Neuronal stem cell (in vitro differentiated cells): Measurements from ENCODE around the gene LMF1.

Source experiments
- DNase-seq: peaks from one replicate; pipeline ENCODE4 v3.0.0-alpha.2; 2013; ENCODE audit warnings: low spot score
- H2AFZ ChIP-seq: one replicate; pipeline ENCODE4 v1.6.1; 2013; ENCODE audit warnings: mild to moderate bottlenecking, low read length, inconsistent platforms
- H2AK5ac ChIP-seq: 2 replicates; pipeline ENCODE4 v1.6.1; 2013; ENCODE audit warnings: low read depth, mild to moderate bottlenecking, inconsistent platforms, low read length, moderate library complexity, mixed read lengths
- H2BK120ac ChIP-seq: 2 replicates; pipeline ENCODE4 v1.6.1; 2013; ENCODE audit warnings: low read depth, mild to moderate bottlenecking, inconsistent platforms, low read length, moderate library complexity, mixed read lengths
- H2BK12ac ChIP-seq: one replicate; pipeline ENCODE4 v1.6.1; 2013; ENCODE audit warnings: low read length, inconsistent platforms
- H2BK15ac ChIP-seq: 2 replicates; pipeline ENCODE4 v1.6.1; 2013; ENCODE audit warnings: mild to moderate bottlenecking, low read length, inconsistent platforms, mixed read lengths
- H2BK5ac ChIP-seq: one replicate; pipeline ENCODE4 v1.6.1; 2013; ENCODE audit warnings: inconsistent platforms, mild to moderate bottlenecking, low read length, moderate library complexity
- H3K14ac ChIP-seq: one replicate; pipeline ENCODE4 v1.6.1; 2013; ENCODE audit warnings: low read length, inconsistent platforms
- H3K18ac ChIP-seq: 2 replicates; pipeline ENCODE4 v1.6.1; 2013; ENCODE audit warnings: low read length, inconsistent platforms
- H3K23ac ChIP-seq: 2 replicates; pipeline ENCODE4 v1.6.1; 2013; ENCODE audit warnings: low read depth, mild to moderate bottlenecking, mixed read lengths, low read length, inconsistent platforms; ENCODE audit not compliant: poor library complexity
- H3K27ac ChIP-seq: replicated peaks from 3 replicates; pipeline ENCODE4 v1.5.1; 2013; ENCODE audit warnings: low read length, inconsistent platforms
- H3K27me3 ChIP-seq, 3 experiments: 2 replicates each; pipeline ENCODE4 v1.6.1; 2013; ENCODE audit warnings: low read length in 3 of 3, mild to moderate bottlenecking in 2 of 3, inconsistent platforms in 1 of 3, low read depth in 1 of 3, mixed read lengths in 1 of 3, moderate library complexity in 1 of 3; ENCODE audit not compliant: control insufficient read depth in 3 of 3, insufficient read depth in 3 of 3
- H3K36me3 ChIP-seq, 2 donors: replicated peaks in 1 of 2; 2 replicates each; pipeline ENCODE4 v1.6.1; 2013; ENCODE audit warnings: low read length in 2 of 2; ENCODE audit not compliant: control insufficient read depth in 2 of 2, insufficient read depth in 2 of 2
- H3K4ac ChIP-seq: 2 replicates; pipeline ENCODE4 v1.6.1; 2013; ENCODE audit warnings: inconsistent platforms, mild to moderate bottlenecking, low read length, moderate library complexity
- H3K4me1 ChIP-seq, 2 donors: 1 replicate in 1 of 2; 2 replicates in 1 of 2; pipeline ENCODE4 v1.6.1; 2013; ENCODE audit warnings: low read length in 2 of 2, low read depth in 1 of 2; ENCODE audit not compliant: control insufficient read depth in 2 of 2, insufficient read depth in 1 of 2
- H3K4me2 ChIP-seq: one replicate; pipeline ENCODE4 v1.6.1; 2013; ENCODE audit warnings: mild to moderate bottlenecking, low read length, inconsistent platforms; ENCODE audit not compliant: insufficient read depth, poor library complexity, severe bottlenecking
- H3K4me3 ChIP-seq, 2 donors: 2 replicates each; pipeline ENCODE4 v1.5.1; 2013; ENCODE audit warnings: low read length in 2 of 2, mild to moderate bottlenecking in 2 of 2, inconsistent platforms in 1 of 2, moderate library complexity in 1 of 2
- H3K79me1 ChIP-seq: one replicate; pipeline ENCODE4 v1.6.1; 2013; ENCODE audit warnings: low read depth, mild to moderate bottlenecking, inconsistent platforms, low read length, moderate library complexity
- H3K9ac ChIP-seq: one replicate; pipeline ENCODE4 v1.6.1; 2013; ENCODE audit warnings: mild to moderate bottlenecking, low read depth, low read length, inconsistent platforms; ENCODE audit not compliant: poor library complexity
- H3K9me3 ChIP-seq, 2 donors: replicated peaks in 1 of 2; 2 replicates each; pipeline versions ENCODE3 to v1.6.1; 2013; ENCODE audit warnings: low read length in 2 of 2, mild to moderate bottlenecking in 2 of 2, inconsistent platforms in 1 of 2, low read depth in 1 of 2, mixed read lengths in 1 of 2, moderate library complexity in 1 of 2; ENCODE audit not compliant: control insufficient read depth in 2 of 2, insufficient read depth in 1 of 2
- H4K8ac ChIP-seq: one replicate; pipeline ENCODE4 v1.6.1; 2013; ENCODE audit warnings: low read depth, mild to moderate bottlenecking, inconsistent platforms, low read length, moderate library complexity
- H4K91ac ChIP-seq: one replicate; pipeline ENCODE4 v1.6.1; 2013; ENCODE audit warnings: low read length, low read depth, mild to moderate bottlenecking, inconsistent platforms; ENCODE audit not compliant: poor library complexity
- WGBS, 2 donors: extraction: QIAGEN DNeasy Blood & Tissue Kit; methylation state at CpG; one replicate each; pipeline ENCODE4 v1.1.7; 2013; ENCODE audit warnings: missing lambda C conversion rate in 2 of 2, mixed read lengths in 1 of 2; ENCODE audit not compliant: insufficient read length in 2 of 2, insufficient replicate concordance in 1 of 2; ENCODE audit errors: extremely low coverage in 2 of 2; 5-methylcytosine and 5-hydroxymethylcytosine counted together

Gene LMF1

DNA sequence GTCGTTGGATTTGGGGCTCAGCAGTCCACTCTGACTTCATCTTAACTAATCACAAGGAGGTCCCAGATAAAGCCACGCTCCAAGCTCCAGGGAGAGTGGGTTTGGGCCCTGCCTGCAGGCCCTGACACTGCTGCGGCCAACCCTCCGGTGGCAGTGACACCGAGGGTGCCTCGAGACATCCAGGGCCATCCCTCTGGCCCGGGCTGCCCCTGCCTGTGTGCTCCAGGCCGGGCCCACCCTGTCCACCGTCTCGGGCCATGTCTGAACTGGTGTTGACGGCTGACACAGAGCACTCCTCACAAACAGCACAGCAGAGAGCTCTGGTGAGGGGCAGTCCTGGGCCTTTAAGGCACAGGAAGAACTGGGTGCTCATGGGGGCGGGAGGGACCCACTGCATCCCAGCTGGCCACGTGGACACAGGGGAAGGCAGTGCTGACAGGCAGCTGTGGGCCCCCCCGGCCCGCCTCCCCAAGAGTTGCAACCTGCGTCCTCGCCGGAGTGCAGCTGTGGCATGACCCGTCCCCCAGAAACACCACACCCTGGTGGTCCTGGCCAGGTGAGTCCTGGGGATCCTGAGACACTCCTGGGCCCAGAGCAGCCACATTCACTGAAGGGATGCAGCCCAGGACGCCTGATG is 80.0 kb downstream of the LMF1 start:
- no peak for DNase-seq
- WGBS, 2 donors: no CpG with 5 or more reads among the region's 20 CpGs
- Histone ChIP-seq H3K18ac (no peak overlapping the region), H3K36me3 (no peaks in the 10 kb centered on the region), H2BK5ac (no peak overlapping the region), H3K23ac (no peak overlapping the region), H2AK5ac (no peak overlapping the region), H4K8ac (no peak overlapping the region), H2AFZ (no peak overlapping the region), H3K9me3 (no peaks in the 10 kb centered on the region), H3K9ac (no peak overlapping the region), H4K91ac (no peak overlapping the region), H3K14ac (peak overlapping the region; percentile 49), H3K27me3 (no peaks in the 10 kb centered on the region), H2BK120ac (no peak overlapping the region), H3K4me3 (no peak overlapping the region), H3K79me1 (peaks cover 3% of the 10 kb centered on the region), H2BK12ac (no peak overlapping the region), H3K4me1 (peaks cover 4 to 14% of the 10 kb centered on the region in 2 donors), H3K4ac (no peak overlapping the region), H3K4me2 (no peak overlapping the region), H3K27ac (no peak overlapping the region), H2BK15ac (no peak overlapping the region)

DNA sequence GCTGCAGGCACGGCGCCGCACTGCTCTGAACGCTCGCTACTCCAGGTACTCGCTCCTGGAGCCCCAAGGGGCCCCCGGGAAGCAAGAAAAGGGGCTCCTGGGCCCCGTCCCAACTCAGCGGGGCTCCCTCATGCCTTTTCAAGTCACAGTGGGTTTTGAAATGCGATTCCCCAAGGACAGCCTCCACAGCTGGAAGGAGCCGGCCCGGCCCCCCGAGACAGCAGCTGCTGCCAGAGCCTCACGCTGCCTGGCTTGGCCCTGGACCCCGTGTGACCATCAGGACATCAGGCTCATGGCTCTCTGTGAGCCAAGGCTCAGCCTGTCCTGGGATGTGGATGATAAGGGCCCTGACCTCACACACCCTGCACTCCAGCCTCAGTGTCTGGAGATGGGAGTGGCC is 80.6 kb downstream of the LMF1 start:
- Histone ChIP-seq H2AFZ (no peak overlapping the region), H3K4me2 (no peak overlapping the region), H4K8ac (no peak overlapping the region), H2AK5ac (no peak overlapping the region), H3K18ac (peak overlapping the region; percentile 85), H3K27ac (no peak overlapping the region), H3K9ac (no peak overlapping the region), H3K9me3 (peaks cover 0 to 4% of the 10 kb centered on the region in 2 donors), H2BK15ac (no peak overlapping the region), H3K4me1 (peaks cover 4 to 14% of the 10 kb centered on the region in 2 donors), H3K36me3 (no peaks in the 10 kb centered on the region), H3K23ac (no peak overlapping the region), H4K91ac (no peak overlapping the region), H2BK5ac (no peak overlapping the region), H3K14ac (peak overlapping the region; percentile 49), H3K79me1 (peaks cover 3% of the 10 kb centered on the region), H3K4ac (no peak overlapping the region), H2BK120ac (no peak overlapping the region), H2BK12ac (no peak overlapping the region), H3K4me3 (no peak overlapping the region), H3K27me3 (no peaks in the 10 kb centered on the region)
- WGBS, 2 donors: no CpG with 5 or more reads among the region's 15 CpGs
- no peak for DNase-seq

DNA sequence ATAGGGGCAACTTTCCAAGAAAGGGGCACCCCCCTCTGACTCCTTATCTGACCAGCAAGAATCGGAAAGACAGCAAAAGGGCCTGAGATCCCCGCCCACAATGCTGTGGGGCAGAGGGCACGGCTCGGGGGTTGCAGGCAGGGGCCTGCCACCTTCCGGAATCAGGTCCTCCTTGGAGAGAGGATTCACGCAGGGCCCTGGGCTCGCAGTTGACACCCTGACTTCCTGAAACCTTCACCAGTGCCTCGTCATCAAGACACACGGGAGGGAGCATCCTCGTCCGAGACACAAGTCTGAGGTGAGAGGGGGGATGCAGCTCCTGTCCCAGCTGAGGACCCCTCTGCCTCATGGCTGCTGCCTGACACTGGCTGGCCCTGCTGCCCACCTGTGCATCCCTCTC is 81.2 kb downstream of the LMF1 start:
- Histone ChIP-seq H3K18ac (no peak overlapping the region), H3K27me3 (no peaks in the 10 kb centered on the region), H3K14ac (no peak overlapping the region), H3K36me3 (no peaks in the 10 kb centered on the region), H3K4me2 (no peak overlapping the region), H3K4ac (no peak overlapping the region), H2BK120ac (no peak overlapping the region), H3K79me1 (peaks cover 3% of the 10 kb centered on the region), H3K4me3 (no peak overlapping the region), H3K9me3 (peaks cover 0 to 10% of the 10 kb centered on the region in 2 donors), H2AFZ (no peak overlapping the region), H2BK15ac (no peak overlapping the region), H3K23ac (no peak overlapping the region), H4K8ac (no peak overlapping the region), H3K27ac (no peak overlapping the region), H4K91ac (no peak overlapping the region), H3K9ac (no peak overlapping the region), H2BK12ac (no peak overlapping the region), H3K4me1 (peaks cover 4 to 14% of the 10 kb centered on the region in 2 donors), H2AK5ac (no peak overlapping the region), H2BK5ac (no peak overlapping the region)
- no peak for DNase-seq
- WGBS, 2 donors: no CpG with 5 or more reads among the region's 11 CpGs

DNA sequence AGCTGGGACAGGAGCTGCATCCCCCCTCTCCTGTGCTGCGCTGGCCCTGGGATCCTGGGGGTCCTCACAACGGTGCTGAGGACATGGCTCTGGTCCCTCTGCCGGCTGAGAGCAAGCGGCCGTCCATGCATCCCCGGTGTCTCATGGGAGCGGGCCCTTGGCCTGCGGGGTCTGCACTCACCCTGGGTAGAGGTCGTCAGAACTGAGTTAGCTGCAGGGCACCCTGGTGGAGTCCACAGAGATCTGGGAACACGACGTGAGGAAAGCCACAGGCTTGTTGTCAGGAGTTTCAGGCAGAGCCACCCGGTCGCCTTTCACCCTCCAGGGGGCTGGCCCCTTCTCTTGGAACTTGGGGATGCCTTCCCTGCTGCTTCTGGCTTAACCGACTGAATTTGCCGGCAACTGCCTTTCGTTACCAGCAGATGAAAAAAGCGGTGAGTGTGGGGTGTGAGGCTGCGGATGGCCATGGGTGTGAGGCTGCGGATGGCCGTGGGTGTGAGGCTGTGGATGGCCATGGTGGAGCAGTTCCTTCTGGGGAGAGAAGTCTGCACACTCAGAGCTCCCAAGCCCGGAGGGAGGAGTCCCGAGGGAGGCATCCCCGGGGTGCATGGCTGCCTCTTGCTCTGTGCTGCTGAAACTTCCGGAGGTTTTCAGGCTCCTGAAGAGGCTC is 81.7 kb downstream of the LMF1 start:
- Histone ChIP-seq H3K23ac (no peak overlapping the region), H2BK5ac (no peak overlapping the region), H4K91ac (no peak overlapping the region), H3K4me3 (no peak overlapping the region), H3K4me1 (peaks cover 4 to 14% of the 10 kb centered on the region in 2 donors), H2AFZ (no peak overlapping the region), H3K27ac (no peak overlapping the region), H4K8ac (peak overlapping the region; percentile 43), H2BK120ac (no peak overlapping the region), H3K36me3 (no peaks in the 10 kb centered on the region), H3K18ac (peak overlapping the region; percentile 48), H3K4me2 (no peak overlapping the region), H3K4ac (no peak overlapping the region), H2BK15ac (no peak overlapping the region), H3K27me3 (no peaks in the 10 kb centered on the region), H3K79me1 (peaks cover 2% of the 10 kb centered on the region), H3K14ac (peak overlapping the region; percentile 38), H3K9ac (peak overlapping the region; percentile 81), H3K9me3 (peaks cover 0 to 15% of the 10 kb centered on the region in 2 donors), H2AK5ac (no peak overlapping the region), H2BK12ac (peak overlapping the region; percentile 97)
- DNase-seq: no peak
- WGBS, 2 donors: no CpG with 5 or more reads among the region's 24 CpGs
